SK-N-SH (cell line): Measurements from ENCODE around the gene SZT2. TPM values are rescaled to one million over a fixed set of nuclear protein-coding genes. Genes with fewer than 3 reads are reported as not detected.

Experiments
- CTCF ChIA-PET: fragments of 300-600, 350-600 bp; formaldehyde crosslinking; extraction: SDS; loops from one replicate; lab custom pipeline; 2021; lab: Yijun Ruan, JAX
- POLR2A ChIA-PET: fragments of 350-600 bp; sonication (Branson Sonifier 250); formaldehyde crosslinking; extraction: SDS; loops from one replicate; lab custom pipeline; 2020; ENCODE audit warnings: antibody characterized with exemption, inconsistent platforms; lab: Yijun Ruan, JAX
- DNase-seq: peaks from one replicate; pipeline ENCODE4 v3.0.0; 2012
- H2AFZ ChIP-seq: fragments of 200-600 bp; sonication (generic); 2 replicates; pipeline ENCODE4 v1.8.1; 2016; ENCODE audit warnings: antibody characterized with exemption, mild to moderate bottlenecking, low read depth
- H3F3A ChIP-seq: fragments of 200-600 bp; sonication (generic); replicated peaks from 2 replicates; pipeline ENCODE3; 2016; ENCODE audit warnings: antibody characterized with exemption, mild to moderate bottlenecking; ENCODE audit not compliant: insufficient read depth
- H3K27ac ChIP-seq, 2 experiments: fragments of 200-500 bp in 1 of 2; fragments of 200-600 bp in 1 of 2; sonication (Bioruptor generic) in 1 of 2; sonication (generic), shearing (Covaris generic) in 1 of 2; 2 replicates each; pipeline versions ENCODE4 v1.5.1 to v1.6.1; 2014 to 2016; ENCODE audit warnings: low read depth in 2 of 2, inconsistent platforms in 1 of 2, low read length in 1 of 2, mild to moderate bottlenecking in 1 of 2, mixed read lengths in 1 of 2
- H3K27me3 ChIP-seq: fragments of 200-600 bp; sonication (generic), shearing (Covaris generic); 2 replicates; pipeline ENCODE4 v1.6.1; 2016; ENCODE audit warnings: mixed run types; ENCODE audit not compliant: insufficient read depth
- H3K36me3 ChIP-seq, 2 experiments: fragments of 200-500 bp in 1 of 2; fragments of 200-600 bp in 1 of 2; sonication (Bioruptor generic) in 1 of 2; sonication (generic) in 1 of 2; replicated peaks in 1 of 2; 2 replicates each; pipeline versions ENCODE3 to v1.5.1; 2014 to 2016; ENCODE audit warnings: low read length in 1 of 2, mild to moderate bottlenecking in 1 of 2; ENCODE audit not compliant: insufficient read depth in 2 of 2, control insufficient read depth in 1 of 2
- H3K4me1 ChIP-seq, 2 experiments: fragments of 200-500 bp in 1 of 2; fragments of 200-600 bp in 1 of 2; sonication (Bioruptor generic) in 1 of 2; sonication (generic), shearing (Covaris generic) in 1 of 2; 2 replicates each; pipeline versions ENCODE4 v1.5.1 to v1.6.1; 2014 to 2016; ENCODE audit warnings: low read depth in 1 of 2, low read length in 1 of 2, mixed run types in 1 of 2; ENCODE audit not compliant: insufficient read depth in 2 of 2, control insufficient read depth in 1 of 2
- H3K4me2 ChIP-seq: fragments of 200-600 bp; sonication (generic), shearing (Covaris generic); 2 replicates; pipeline ENCODE4 v1.6.1; 2017; ENCODE audit warnings: mixed run types
- H3K4me3 ChIP-seq, 2 experiments: fragments of 200-500 bp in 1 of 2; fragments of 200-600 bp in 1 of 2; sonication (Bioruptor generic) in 1 of 2; sonication (generic), shearing (Covaris generic) in 1 of 2; 2 replicates each; pipeline versions ENCODE4 v1.5.1 to v1.8.1; 2014 to 2016; ENCODE audit warnings: low read depth in 2 of 2, inconsistent platforms in 1 of 2, low read length in 1 of 2, mild to moderate bottlenecking in 1 of 2, mixed read lengths in 1 of 2, moderate library complexity in 1 of 2
- H3K79me2 ChIP-seq: fragments of 200-600 bp; sonication (generic); 2 replicates; pipeline ENCODE4 v1.8.1; 2017; ENCODE audit warnings: mild to moderate bottlenecking; ENCODE audit not compliant: insufficient read depth
- H3K9ac ChIP-seq: fragments of 200-600 bp; sonication (generic); 2 replicates; pipeline ENCODE4 v1.6.1; 2017; ENCODE audit warnings: mixed run types
- H3K9me2 ChIP-seq: fragments of 200-600 bp; sonication (generic); 2 replicates; pipeline ENCODE4 v1.6.1; 2017; ENCODE audit warnings: mixed run types
- H3K9me3 ChIP-seq: fragments of 200-600 bp; sonication (generic); 2 replicates; pipeline ENCODE4 v1.6.1; 2017; ENCODE audit warnings: mixed run types, mild to moderate bottlenecking, moderate library complexity
- H4K20me1 ChIP-seq: fragments of 200-600 bp; sonication (generic); 2 replicates; pipeline ENCODE4 v1.6.1; 2017; ENCODE audit warnings: mild to moderate bottlenecking, mixed run types; ENCODE audit not compliant: insufficient read depth
- ELF1 ChIP-seq: IDR thresholded peaks from 2 replicates; pipeline ENCODE4 v1.4.0; 2012
- RAD21 ChIP-seq: IDR thresholded peaks from 2 replicates; pipeline ENCODE4 v1.6.1; 2012; ENCODE audit warnings: mild to moderate bottlenecking, low read length
- TAF1 ChIP-seq: IDR thresholded peaks from 2 replicates; pipeline ENCODE4 v1.6.1; 2012; ENCODE audit warnings: low read depth, mild to moderate bottlenecking, low read length, moderate library complexity, borderline replicate concordance
- TCF12 ChIP-seq: IDR thresholded peaks from 2 replicates; pipeline ENCODE4 v1.4.0; 2012
- TEAD4 ChIP-seq: IDR thresholded peaks from 2 replicates; pipeline ENCODE4 v1.4.0; 2012; ENCODE audit warnings: mild to moderate bottlenecking, borderline replicate concordance; ENCODE audit not compliant: insufficient read depth
- WGBS: methylation state at CpG from one replicate; pipeline ENCODE4 v1.1.6; 2017; ENCODE audit warnings: low lambda C conversion rate; 5-methylcytosine and 5-hydroxymethylcytosine counted together
- polyA plus RNA-seq, 3 experiments: library from polyadenylated mRNA; depleted of rRNA; stranded (reverse); fragments of >200 nt; gene quantifications; 2 replicates each; pipeline ENCODE4 v1.2.3, GENCODE V29; 2012
- TF ChIP-seq, protein P1 (sequence below): IDR thresholded peaks from 2 replicates; pipeline ENCODE4 v1.4.0; 2012; ENCODE audit warnings: low read depth, borderline replicate concordance
- TF ChIP-seq, protein P2 (sequence below): IDR thresholded peaks from 2 replicates; pipeline ENCODE4 v1.6.1; 2012; ENCODE audit warnings: mild to moderate bottlenecking, low read depth, low read length, moderate library complexity

Gene SZT2
- polyA plus RNA-seq, 1 of the 3 experiments (the other 2 are of a cell fraction), result 12.9 TPM

DNA sequence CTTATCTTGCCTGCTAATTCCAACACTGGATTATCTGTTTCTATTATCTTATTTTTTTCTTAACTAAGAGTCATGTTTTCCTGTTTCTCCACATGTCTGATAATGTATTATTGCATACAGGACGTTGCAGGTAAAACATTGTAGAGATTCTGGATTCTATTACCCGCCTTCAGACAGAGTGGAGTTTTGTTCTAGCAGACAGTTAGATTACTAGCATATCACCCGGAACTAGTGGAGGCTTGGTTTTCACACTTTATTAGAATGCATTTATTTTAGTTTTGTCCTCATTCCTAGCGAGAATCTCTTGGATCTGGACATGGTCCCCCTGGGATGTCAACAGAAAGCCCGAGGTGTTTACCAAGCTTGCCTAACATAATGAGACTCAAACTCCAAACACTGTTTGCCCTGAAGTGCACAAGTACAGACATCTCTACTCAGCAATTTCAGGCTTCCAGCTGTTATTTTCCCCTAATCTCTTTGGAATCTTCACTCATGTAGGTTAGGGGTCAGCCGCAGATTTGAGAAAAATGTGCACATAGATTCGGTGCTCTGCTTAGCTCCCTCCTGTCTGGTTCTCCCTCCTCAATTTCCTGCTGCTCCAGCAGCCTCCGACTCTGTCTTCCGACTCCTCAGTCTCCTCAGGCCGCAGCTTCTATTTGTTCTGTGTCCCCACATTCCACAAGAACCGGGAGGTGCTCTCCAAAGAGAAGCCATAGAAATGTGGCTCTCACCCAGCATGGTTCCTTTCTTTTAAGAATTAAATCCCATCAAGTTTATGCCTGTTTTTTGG is 104.2 kb downstream of the SZT2 start:
- H3K27ac ChIP-seq, result no peak overlapping the region
- CTCF ChIA-PET, result no interaction called here

DNA sequence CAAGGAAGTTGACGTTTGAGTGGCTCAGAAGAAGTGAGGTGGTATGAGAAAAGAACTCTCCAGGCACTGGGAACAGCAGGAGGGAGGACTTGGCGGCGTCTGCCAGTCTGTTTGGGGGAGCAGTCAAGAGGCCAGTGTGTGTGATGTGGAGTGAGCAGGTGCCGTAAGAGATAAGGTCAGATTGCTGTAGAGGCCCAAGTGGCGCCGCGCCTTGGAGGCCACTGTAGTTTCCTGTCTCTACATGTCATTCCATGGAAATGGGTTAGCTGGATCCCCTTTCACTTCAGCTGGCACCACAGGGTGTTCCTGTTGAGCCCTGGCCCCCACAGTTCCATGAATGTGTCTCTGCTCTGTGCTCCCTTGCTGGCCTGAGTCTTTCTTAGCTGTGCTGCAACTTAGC is 105.5 kb downstream of the SZT2 start:
- H3K4me3 ChIP-seq, result no peak overlapping the region
- peaks cover 4 to 5% of the 10 kb centered on the region in 2 experiments; a peak in 2 of 4 replicates for H3K4me1 ChIP-seq
- ChIA-PET CTCF (no interaction called here), POLR2A (no interaction called here)
- H3K79me2 ChIP-seq, result no peaks in the 10 kb centered on the region
- H4K20me1 ChIP-seq, result no peaks in the 10 kb centered on the region
- H3K9me3 ChIP-seq, result no peaks in the 10 kb centered on the region
- H3K36me3 ChIP-seq, result no peaks in the 10 kb centered on the region
- H3K27me3 ChIP-seq, result no peaks in the 10 kb centered on the region
- no peak overlapping the region for H2AFZ ChIP-seq
- no peak for DNase-seq
- no peak overlapping the region for H3K9ac ChIP-seq
- H3K9me2 ChIP-seq, result no peaks in the 10 kb centered on the region
- no peak for TF ChIP-seq TAF1
- TF ChIP-seq RAD21, result no peak
- H3F3A ChIP-seq, result no peaks in the 10 kb centered on the region
- H3K27ac ChIP-seq, result no peak overlapping the region
- no peak overlapping the region for H3K4me2 ChIP-seq
- 96% methylated on average over 7 of the region's 7 CpGs for WGBS

More for the DNA sequence above, 104.2 kb downstream of the SZT2 start:
- H3K4me1 ChIP-seq, result peaks cover 4 to 5% of the 10 kb centered on the region in 2 experiments; a peak in 2 of 4 replicates
- H3K79me2 ChIP-seq, result no peaks in the 10 kb centered on the region
- POLR2A ChIA-PET, result no interaction called here
- no peaks in the 10 kb centered on the region for H3K9me2 ChIP-seq
- H3K4me2 ChIP-seq, result no peak overlapping the region
- H3K4me3 ChIP-seq, result no peak overlapping the region
- no peaks in the 10 kb centered on the region for H4K20me1 ChIP-seq
- peaks cover 4% of the 10 kb centered on the region; the same call in 1 of the 2 replicates for H3K9me3 ChIP-seq
- H3K9ac ChIP-seq, result no peak overlapping the region
- H3F3A ChIP-seq, result no peaks in the 10 kb centered on the region
- TF ChIP-seq, protein P1, sequence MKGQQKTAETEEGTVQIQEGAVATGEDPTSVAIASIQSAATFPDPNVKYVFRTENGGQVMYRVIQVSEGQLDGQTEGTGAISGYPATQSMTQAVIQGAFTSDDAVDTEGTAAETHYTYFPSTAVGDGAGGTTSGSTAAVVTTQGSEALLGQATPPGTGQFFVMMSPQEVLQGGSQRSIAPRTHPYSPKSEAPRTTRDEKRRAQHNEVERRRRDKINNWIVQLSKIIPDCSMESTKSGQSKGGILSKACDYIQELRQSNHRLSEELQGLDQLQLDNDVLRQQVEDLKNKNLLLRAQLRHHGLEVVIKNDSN, result no peak
- TF ChIP-seq ELF1, result no peak
- no peak for TF ChIP-seq TEAD4
- TF ChIP-seq TCF12, result no peak
- TF ChIP-seq, protein P2, sequence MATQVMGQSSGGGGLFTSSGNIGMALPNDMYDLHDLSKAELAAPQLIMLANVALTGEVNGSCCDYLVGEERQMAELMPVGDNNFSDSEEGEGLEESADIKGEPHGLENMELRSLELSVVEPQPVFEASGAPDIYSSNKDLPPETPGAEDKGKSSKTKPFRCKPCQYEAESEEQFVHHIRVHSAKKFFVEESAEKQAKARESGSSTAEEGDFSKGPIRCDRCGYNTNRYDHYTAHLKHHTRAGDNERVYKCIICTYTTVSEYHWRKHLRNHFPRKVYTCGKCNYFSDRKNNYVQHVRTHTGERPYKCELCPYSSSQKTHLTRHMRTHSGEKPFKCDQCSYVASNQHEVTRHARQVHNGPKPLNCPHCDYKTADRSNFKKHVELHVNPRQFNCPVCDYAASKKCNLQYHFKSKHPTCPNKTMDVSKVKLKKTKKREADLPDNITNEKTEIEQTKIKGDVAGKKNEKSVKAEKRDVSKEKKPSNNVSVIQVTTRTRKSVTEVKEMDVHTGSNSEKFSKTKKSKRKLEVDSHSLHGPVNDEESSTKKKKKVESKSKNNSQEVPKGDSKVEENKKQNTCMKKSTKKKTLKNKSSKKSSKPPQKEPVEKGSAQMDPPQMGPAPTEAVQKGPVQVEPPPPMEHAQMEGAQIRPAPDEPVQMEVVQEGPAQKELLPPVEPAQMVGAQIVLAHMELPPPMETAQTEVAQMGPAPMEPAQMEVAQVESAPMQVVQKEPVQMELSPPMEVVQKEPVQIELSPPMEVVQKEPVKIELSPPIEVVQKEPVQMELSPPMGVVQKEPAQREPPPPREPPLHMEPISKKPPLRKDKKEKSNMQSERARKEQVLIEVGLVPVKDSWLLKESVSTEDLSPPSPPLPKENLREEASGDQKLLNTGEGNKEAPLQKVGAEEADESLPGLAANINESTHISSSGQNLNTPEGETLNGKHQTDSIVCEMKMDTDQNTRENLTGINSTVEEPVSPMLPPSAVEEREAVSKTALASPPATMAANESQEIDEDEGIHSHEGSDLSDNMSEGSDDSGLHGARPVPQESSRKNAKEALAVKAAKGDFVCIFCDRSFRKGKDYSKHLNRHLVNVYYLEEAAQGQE, result no peak
- no peak overlapping the region for H2AFZ ChIP-seq
- no peak for DNase-seq
- H3K36me3 ChIP-seq, result no peaks in the 10 kb centered on the region
- WGBS, result 59% methylated on average over 11 of the region's 11 CpGs
- H3K27me3 ChIP-seq, result no peaks in the 10 kb centered on the region
